Peyer's patch (tissue), 4 donors: Measurements from ENCODE around the gene UNC93A.

ENCODE experiments used
- POLR2A ChIP-seq, 2 donors: fragments of 450-650 bp; IDR thresholded peaks; one replicate each; pipeline ENCODE4 v1.5.1; 2017; ENCODE audit warnings: antibody characterized with exemption in 2 of 2, mild to moderate bottlenecking in 2 of 2, moderate library complexity in 2 of 2
- TF ChIP-seq, protein P1 (sequence below), 6 experiments: fragments of 450-650 bp in 4 of 6; fragments of 200-600 bp in 2 of 6; sonication (generic) in 1 of 6; IDR thresholded peaks; one replicate each; pipeline ENCODE4 v1.5.1; 2017 to 2019; ENCODE audit warnings: antibody characterized with exemption in 6 of 6, mild to moderate bottlenecking in 3 of 6, moderate library complexity in 1 of 6

DNA sequence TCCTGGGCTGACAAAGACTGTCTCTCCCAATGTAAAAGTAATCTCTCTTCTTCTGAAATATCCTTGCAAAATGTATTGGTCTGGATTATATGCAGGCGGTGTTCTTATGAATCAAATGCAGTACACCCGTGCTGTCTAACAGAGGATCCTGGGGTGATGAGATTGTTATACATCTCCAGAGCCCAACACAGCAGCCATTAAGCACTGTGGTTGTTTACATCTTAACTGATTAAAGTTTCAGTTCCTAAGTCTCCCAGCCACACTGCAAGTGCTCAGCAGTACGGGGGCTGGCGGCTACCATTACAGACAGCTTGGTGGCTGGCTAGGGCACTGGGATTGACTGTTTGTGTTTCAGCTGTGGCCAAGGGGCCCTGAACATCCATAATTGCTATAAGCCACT lies 7.0 kb downstream of the UNC93A start:
- TF ChIP-seq, protein P1, sequence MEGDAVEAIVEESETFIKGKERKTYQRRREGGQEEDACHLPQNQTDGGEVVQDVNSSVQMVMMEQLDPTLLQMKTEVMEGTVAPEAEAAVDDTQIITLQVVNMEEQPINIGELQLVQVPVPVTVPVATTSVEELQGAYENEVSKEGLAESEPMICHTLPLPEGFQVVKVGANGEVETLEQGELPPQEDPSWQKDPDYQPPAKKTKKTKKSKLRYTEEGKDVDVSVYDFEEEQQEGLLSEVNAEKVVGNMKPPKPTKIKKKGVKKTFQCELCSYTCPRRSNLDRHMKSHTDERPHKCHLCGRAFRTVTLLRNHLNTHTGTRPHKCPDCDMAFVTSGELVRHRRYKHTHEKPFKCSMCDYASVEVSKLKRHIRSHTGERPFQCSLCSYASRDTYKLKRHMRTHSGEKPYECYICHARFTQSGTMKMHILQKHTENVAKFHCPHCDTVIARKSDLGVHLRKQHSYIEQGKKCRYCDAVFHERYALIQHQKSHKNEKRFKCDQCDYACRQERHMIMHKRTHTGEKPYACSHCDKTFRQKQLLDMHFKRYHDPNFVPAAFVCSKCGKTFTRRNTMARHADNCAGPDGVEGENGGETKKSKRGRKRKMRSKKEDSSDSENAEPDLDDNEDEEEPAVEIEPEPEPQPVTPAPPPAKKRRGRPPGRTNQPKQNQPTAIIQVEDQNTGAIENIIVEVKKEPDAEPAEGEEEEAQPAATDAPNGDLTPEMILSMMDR (IDR thresholded peaks at IDR 0.05): no peak
- TF ChIP-seq POLR2A (IDR thresholded peaks at IDR 0.05): no peak
